NOMO-1 treated with dmso at 0.1 percent for 144 hours (cell line): ENCODE data around the gene CHMP2A.
"Not testable (repeated sequence)": the region's sequence is repeated elsewhere in the genome, so short reads cannot be mapped to it uniquely, and the experiment has no call there.

ENCODE experiments used
- DNase-seq: peaks from one replicate; lab custom pipeline; 2025; ENCODE audit not compliant: unreplicated experiment; lab: John Stamatoyannopoulos, UW

The CHMP2A gene

GRCh38 chr19:58554494-58555368 is at the start of gene CHMP2A:
TSS of gene CHMP2A (minus strand) at chr19:58555105. CDS start at chr19:58554212, 893 bp downstream.
- DNase-seq = no peak

- no peak for DNase-seq
Observed at GRCh38 chr19:58586133-58586765, 31.3 kb upstream of the CHMP2A start.

- DNase-seq = no peak
Observed at GRCh38 chr19:58585442-58586132, 30.7 kb upstream of the CHMP2A start.

GRCh38 chr19:58584498-58585441 is 29.9 kb upstream of the CHMP2A start:
- no peak for DNase-seq

- DNase-seq = no peak
Observed at GRCh38 chr19:58582985-58583384, 28.1 kb upstream of the CHMP2A start.

- no peak for DNase-seq
Observed at GRCh38 chr19:58581227-58582141, 26.6 kb upstream of the CHMP2A start.

GRCh38 chr19:58579473-58580142 is 24.7 kb upstream of the CHMP2A start:
- DNase-seq = no peak

- no peak for DNase-seq
Observed at GRCh38 chr19:58578012-58578925, 23.4 kb upstream of the CHMP2A start.

GRCh38 chr19:58577581-58577980 is 22.7 kb upstream of the CHMP2A start:
- not testable (repeated sequence) for DNase-seq

- DNase-seq = no peak
Observed at GRCh38 chr19:58575183-58576041, 20.5 kb upstream of the CHMP2A start.

- no peak for DNase-seq
Observed at GRCh38 chr19:58573658-58574164, 18.8 kb upstream of the CHMP2A start.

GRCh38 chr19:58572818-58573657 is 18.1 kb upstream of the CHMP2A start, which contains the start of gene MZF1:
TSS of gene MZF1 (minus strand) at chr19:58573335. CDS start at chr19:58571389, 1,946 bp downstream.
- DNase-seq = no peak

- DNase-seq = no peak
Observed at GRCh38 chr19:58572026-58572817, 17.3 kb upstream of the CHMP2A start.

GRCh38 chr19:58571575-58571947 is 16.7 kb upstream of the CHMP2A start:
- DNase-seq = no peak
